RWPE1 (cell line): ENCODE data around the gene FPR1.

Source experiments
- CTCF ChIA-PET: fragments of 350-600 bp; sonication (Branson Sonifier 250); formaldehyde crosslinking; extraction: SDS; loops from one replicate; lab custom pipeline; 2021; lab: Yijun Ruan, JAX
- POLR2A ChIA-PET: fragments of 400-600 bp; formaldehyde crosslinking; extraction: SDS; loops from one replicate; lab custom pipeline; 2020; ENCODE audit warnings: antibody characterized with exemption; ENCODE audit not compliant: low non-redundant PET; lab: Yijun Ruan, JAX
- DNase-seq: peaks from one replicate; pipeline ENCODE4 v3.0.0; 2012; ENCODE audit warnings: low spot score
- H3K27ac ChIP-seq: fragments of 450-650 bp; 2 replicates; pipeline ENCODE4 v1.5.1; 2017
- CTCF ChIP-seq: fragments of 450-650 bp; conservative IDR thresholded peaks from 2 replicates; pipeline ENCODE4 v1.5.1; 2017; ENCODE audit warnings: low read depth, mild to moderate bottlenecking

The FPR1 gene

GRCh38 chr19:51754770-51755169 is 3.1 kb upstream of the FPR1 start:
- DNase-seq: no peak
- ChIA-PET CTCF (no interaction called here), POLR2A (no interaction called here)
- no peak for TF ChIP-seq CTCF
- H3K27ac ChIP-seq: no peak overlapping the region

GRCh38 chr19:51754109-51754508 is 2.4 kb upstream of the FPR1 start:
- TF ChIP-seq CTCF: no peak
- POLR2A ChIA-PET: no interaction called here
- CTCF ChIA-PET: no interaction called here
- DNase-seq: no peak
- H3K27ac ChIP-seq: no peak overlapping the region

GRCh38 chr19:51750400-51751094 is 1.1 kb downstream of the FPR1 start:
- no peak for TF ChIP-seq CTCF
- ChIA-PET CTCF (no interaction called here), POLR2A (no interaction called here)
- H3K27ac ChIP-seq: no peak overlapping the region
- DNase-seq: no peak

- no peak for DNase-seq
- H3K27ac ChIP-seq: no peak overlapping the region
- no peak for TF ChIP-seq CTCF
- POLR2A ChIA-PET: no interaction called here
- CTCF ChIA-PET: no interaction called here
Measured at GRCh38 chr19:51749979-51750378, 1.7 kb downstream of the FPR1 start.

- no peak for DNase-seq
- no peak for TF ChIP-seq CTCF
- H3K27ac ChIP-seq: no peak overlapping the region
- CTCF ChIA-PET: interaction anchor here (0.6 kb wide), 1 partner anchor 9 kb away, joined by 4 read pairs; no protein-coding TSS in a partner anchor
- POLR2A ChIA-PET: no interaction called here
Measured at GRCh38 chr19:51746731-51747130, 4.9 kb downstream of the FPR1 start.

GRCh38 chr19:51743405-51743804 is 8.3 kb downstream of the FPR1 start:
- ChIA-PET CTCF (interaction anchor here (0.7 to 1.2 kb wide), 2 partner anchors 34 to 53 kb away, joined by 3 to 4 read pairs; no protein-coding TSS in a partner anchor), POLR2A (no interaction called here)
- TF ChIP-seq CTCF: no peak
- DNase-seq: no peak
- H3K27ac ChIP-seq: no peak overlapping the region
